ENCODE results near the gene VDAC2.

The VDAC2 gene

GRCh38 chr10:75231672-75232581, 21.3 kb downstream of the VDAC2 start:
- Mint-ChIP-seq H3K9me3 (ENCODE audit: low read depth) (no peaks in the 10 kb centered on the region), H3K4me3 (no peak overlapping the region), H3K27me3 (no peaks in the 10 kb centered on the region), H3K4me1 (ENCODE audit: low read depth) (peaks cover 30% of the 10 kb centered on the region), H3K27ac (peak overlapping the region; percentile 43), H3K36me3 (peaks cover 13% of the 10 kb centered on the region)

GRCh38 chr10:75233444-75234016, 22.9 kb downstream of the VDAC2 start:
- Mint-ChIP-seq H3K4me1 (ENCODE audit: low read depth) (peaks cover 26% of the 10 kb centered on the region), H3K9me3 (ENCODE audit: low read depth) (no peaks in the 10 kb centered on the region), H3K4me3 (peak overlapping the region; percentile 74), H3K27me3 (no peaks in the 10 kb centered on the region), H3K36me3 (peaks cover 12% of the 10 kb centered on the region), H3K27ac (peak overlapping the region; percentile 83)

GRCh38 chr10:75234017-75234682, 23.6 kb downstream of the VDAC2 start:
- H3K9me3 Mint-ChIP-seq (ENCODE audit: low read depth): no peaks in the 10 kb centered on the region
- H3K27me3 Mint-ChIP-seq: no peaks in the 10 kb centered on the region
- peaks cover 20% of the 10 kb centered on the region for H3K4me1 Mint-ChIP-seq (ENCODE audit: low read depth)
- H3K4me3 Mint-ChIP-seq: peak overlapping the region; percentile 74
- peaks cover 9% of the 10 kb centered on the region for H3K36me3 Mint-ChIP-seq
- H3K27ac Mint-ChIP-seq: peak overlapping the region; percentile 83

GRCh38 chr10:75234683-75235374, 24.2 kb downstream of the VDAC2 start:
- no peaks in the 10 kb centered on the region for H3K9me3 Mint-ChIP-seq (ENCODE audit: low read depth)
- peaks cover 9% of the 10 kb centered on the region for H3K36me3 Mint-ChIP-seq
- no peaks in the 10 kb centered on the region for H3K27me3 Mint-ChIP-seq
- H3K4me1 Mint-ChIP-seq (ENCODE audit: low read depth): peaks cover 20% of the 10 kb centered on the region
- no peak overlapping the region for H3K27ac Mint-ChIP-seq
- H3K4me3 Mint-ChIP-seq: peak overlapping the region; percentile 74

GRCh38 chr10:75235375-75236177, 25.0 kb downstream of the VDAC2 start, which contains the start of gene COMTD1:
TSS of gene COMTD1 (minus strand) at chr10:75235957. CDS start at chr10:75235928, 29 bp downstream.
- Mint-ChIP-seq H3K4me1 (ENCODE audit: low read depth) (peaks cover 17% of the 10 kb centered on the region), H3K9me3 (ENCODE audit: low read depth) (no peaks in the 10 kb centered on the region), H3K27me3 (no peaks in the 10 kb centered on the region), H3K36me3 (peaks cover 7% of the 10 kb centered on the region), H3K27ac (peak within 1 kb of the TSS; percentile 91), H3K4me3 (peak within 1 kb of the TSS; percentile 83)

GRCh38 chr10:75236178-75236825, 25.7 kb downstream of the VDAC2 start:
- Mint-ChIP-seq H3K36me3 (peaks cover 4% of the 10 kb centered on the region), H3K4me1 (ENCODE audit: low read depth) (peaks cover 13% of the 10 kb centered on the region), H3K9me3 (ENCODE audit: low read depth) (no peaks in the 10 kb centered on the region), H3K27ac (peak overlapping the region; percentile 91), H3K27me3 (no peaks in the 10 kb centered on the region), H3K4me3 (peak overlapping the region; percentile 83)

- Mint-ChIP-seq H3K36me3 (no peaks in the 10 kb centered on the region), H3K4me3 (no peak overlapping the region), H3K27ac (no peak overlapping the region), H3K4me1 (ENCODE audit: low read depth) (peaks cover 7% of the 10 kb centered on the region), H3K27me3 (no peaks in the 10 kb centered on the region), H3K9me3 (ENCODE audit: low read depth) (no peaks in the 10 kb centered on the region)
These were observed 27.8 kb downstream of the VDAC2 start for GRCh38 chr10:75238182-75239095.

- Mint-ChIP-seq H3K9me3 (ENCODE audit: low read depth) (no peaks in the 10 kb centered on the region), H3K27me3 (no peaks in the 10 kb centered on the region), H3K4me3 (no peak overlapping the region), H3K36me3 (no peaks in the 10 kb centered on the region), H3K27ac (no peak overlapping the region), H3K4me1 (ENCODE audit: low read depth) (peaks cover 3% of the 10 kb centered on the region)
These were observed 28.6 kb downstream of the VDAC2 start for GRCh38 chr10:75239096-75239790.

- Mint-ChIP-seq H3K4me3 (no peak overlapping the region), H3K36me3 (no peaks in the 10 kb centered on the region), H3K4me1 (ENCODE audit: low read depth) (peaks cover 3% of the 10 kb centered on the region), H3K27me3 (no peaks in the 10 kb centered on the region), H3K9me3 (ENCODE audit: low read depth) (no peaks in the 10 kb centered on the region), H3K27ac (no peak overlapping the region)
These were observed 29.9 kb downstream of the VDAC2 start for GRCh38 chr10:75240329-75241076.

GRCh38 chr10:75243426-75243825, 32.8 kb downstream of the VDAC2 start:
- no peak overlapping the region for H3K4me3 Mint-ChIP-seq
- no peak overlapping the region for H3K27ac Mint-ChIP-seq
- no peaks in the 10 kb centered on the region for H3K4me1 Mint-ChIP-seq (ENCODE audit: low read depth)
- H3K27me3 Mint-ChIP-seq: no peaks in the 10 kb centered on the region
- no peaks in the 10 kb centered on the region for H3K36me3 Mint-ChIP-seq
- no peaks in the 10 kb centered on the region for H3K9me3 Mint-ChIP-seq (ENCODE audit: low read depth)

- Mint-ChIP-seq H3K9me3 (ENCODE audit: low read depth) (no peaks in the 10 kb centered on the region), H3K4me3 (no peak overlapping the region), H3K36me3 (no peaks in the 10 kb centered on the region), H3K27ac (no peak overlapping the region), H3K4me1 (ENCODE audit: low read depth) (no peaks in the 10 kb centered on the region), H3K27me3 (no peaks in the 10 kb centered on the region)
These were observed 34.1 kb downstream of the VDAC2 start for GRCh38 chr10:75244487-75245353.
